GM21717 (cell line): ENCODE results near the gene SOX11.

Experiments
- ATAC-seq: cut with Tn5 transposase; IDR thresholded peaks from one replicate; pipeline ENCODE4 v1.9.1; 2021; ENCODE audit warnings: mild to moderate bottlenecking, moderate library complexity; ENCODE audit not compliant: unreplicated experiment

SOX11 gene

GRCh38 chr2:5722236-5722635 lies 30.1 kb downstream of the SOX11 start:
- ATAC-seq = no peak

DNA sequence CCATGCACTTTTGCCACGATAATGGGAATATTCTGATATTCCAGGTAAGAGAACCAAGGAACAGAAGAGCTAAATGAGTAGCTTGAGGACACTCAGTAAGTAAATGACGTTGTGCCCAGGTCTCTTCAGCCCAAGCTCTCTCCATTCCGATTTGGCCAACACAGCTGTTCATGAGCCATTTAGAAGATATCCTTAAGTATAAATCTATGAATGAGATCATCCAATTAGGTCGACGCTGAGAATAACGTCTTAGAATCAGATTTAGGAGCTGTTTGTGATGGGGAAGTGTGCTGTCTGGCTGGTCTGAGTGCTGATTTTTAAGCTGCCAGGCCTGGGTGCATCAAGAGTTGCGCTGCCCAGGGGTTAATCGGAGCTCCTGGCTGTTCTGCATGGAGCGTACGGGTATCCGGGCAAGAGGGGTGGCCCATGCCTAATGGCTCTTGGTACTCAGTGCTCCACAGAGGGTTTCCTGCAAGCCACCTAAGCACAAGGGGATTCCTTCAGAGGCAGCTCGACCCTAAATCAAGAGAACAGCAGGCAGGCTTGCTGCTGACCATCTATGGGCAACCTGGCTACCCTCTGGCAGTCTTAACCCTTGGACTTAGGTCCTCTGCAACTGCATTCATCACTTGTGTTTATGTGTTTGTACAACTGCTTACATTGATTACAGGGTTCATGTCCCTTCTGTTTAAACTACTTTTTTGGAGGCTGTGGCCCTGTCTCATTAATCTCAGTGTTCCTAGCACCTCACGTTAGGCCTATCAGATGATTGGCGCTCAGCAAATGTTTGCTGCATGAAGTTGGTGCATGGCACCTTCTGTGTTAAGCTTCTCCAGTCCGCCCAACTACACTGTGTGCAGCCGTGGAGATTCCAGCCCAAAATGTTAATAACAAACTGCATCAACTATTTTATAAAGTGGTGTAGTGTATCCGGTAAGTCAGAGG lies 31.9 kb downstream of the SOX11 start:
- ATAC-seq = no peak

- ATAC-seq = no peak
These were observed 32.9 kb downstream of the SOX11 start for GRCh38 chr2:5725072-5725471.

GRCh38 chr2:5725794-5726463 lies 33.7 kb downstream of the SOX11 start:
- no peak for ATAC-seq

DNA sequence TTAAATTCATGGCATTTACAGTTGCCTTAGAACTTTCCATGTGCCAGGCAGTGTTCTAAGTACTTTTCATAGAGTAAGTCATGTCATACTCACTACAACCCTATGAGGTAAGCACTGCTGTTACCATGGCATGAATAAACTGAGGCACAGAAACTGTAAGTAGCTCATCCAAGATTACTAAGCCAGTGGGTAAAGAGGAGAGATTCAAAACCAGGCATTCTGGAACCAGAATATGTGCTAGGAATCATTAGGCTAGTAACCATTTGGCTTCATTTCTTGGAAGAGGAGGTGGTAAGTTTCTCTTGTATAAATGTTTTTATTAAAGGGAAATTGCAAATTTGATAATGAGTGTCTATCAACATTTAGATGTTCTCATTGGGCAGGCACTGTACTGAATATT lies 35.1 kb downstream of the SOX11 start:
- ATAC-seq = no peak

GRCh38 chr2:5729416-5729815 lies 37.2 kb downstream of the SOX11 start:
- ATAC-seq = no peak

DNA sequence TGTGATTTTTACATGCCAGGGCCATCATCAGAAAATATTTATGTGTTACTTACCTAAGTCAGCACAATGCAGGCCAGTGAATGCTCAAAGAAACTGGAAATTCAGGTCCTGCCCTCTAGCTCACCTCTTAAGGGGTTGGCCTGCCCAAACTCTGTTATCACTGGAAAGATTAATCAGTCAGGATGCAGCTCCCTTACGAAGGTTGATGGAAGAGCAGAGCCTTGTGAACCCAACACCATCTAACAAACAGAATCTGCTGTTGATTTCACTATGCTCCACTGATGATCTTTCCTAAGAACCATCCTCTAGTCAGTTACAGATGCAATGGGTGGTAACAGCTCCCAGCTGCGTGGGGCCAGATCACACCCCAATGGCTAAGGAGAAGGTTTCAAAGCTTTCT lies 38.2 kb downstream of the SOX11 start:
- no peak for ATAC-seq

DNA sequence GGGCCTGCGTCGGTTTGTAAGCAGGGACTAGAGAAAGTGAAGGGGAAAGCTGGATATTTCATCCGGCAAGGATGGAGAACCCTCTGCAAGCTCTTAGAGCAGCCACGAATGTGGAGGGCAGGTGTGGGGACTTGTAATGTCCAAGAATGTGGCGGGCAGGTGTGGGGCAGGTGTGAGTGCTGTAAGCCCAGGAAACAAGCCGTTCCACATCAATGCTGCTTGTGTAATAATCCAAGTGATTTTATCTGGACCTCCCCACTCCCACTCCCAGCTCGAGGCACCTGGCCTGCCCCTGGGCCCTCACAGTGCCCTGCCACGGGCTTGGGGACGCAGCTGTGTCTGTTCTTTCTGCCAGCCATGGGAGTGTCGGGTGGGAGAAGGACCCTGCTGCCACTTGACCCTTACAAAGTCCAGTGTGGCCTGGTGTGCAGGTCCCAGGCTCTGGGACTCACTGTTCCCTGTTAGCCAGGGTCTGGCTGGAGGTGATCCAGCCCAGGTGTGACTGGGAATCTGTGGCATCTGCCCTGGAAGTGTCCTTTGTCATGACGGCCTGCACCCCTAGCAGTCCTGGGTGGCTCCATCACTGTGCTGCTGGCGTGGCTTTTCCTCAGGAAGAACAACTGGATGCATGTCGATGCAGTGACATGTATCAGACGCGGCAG lies 42.8 kb downstream of the SOX11 start:
- ATAC-seq = no peak

- ATAC-seq = no peak
These were observed 43.3 kb downstream of the SOX11 start for GRCh38 chr2:5735521-5735861.

- ATAC-seq = no peak
These were observed 43.9 kb downstream of the SOX11 start for GRCh38 chr2:5736050-5736449.

GRCh38 chr2:5736886-5737285 lies 44.7 kb downstream of the SOX11 start:
- no peak for ATAC-seq

- no peak for ATAC-seq
These were observed 47.9 kb downstream of the SOX11 start for GRCh38 chr2:5740053-5740452.

GRCh38 chr2:5740817-5741216 lies 48.6 kb downstream of the SOX11 start:
- no peak for ATAC-seq

DNA sequence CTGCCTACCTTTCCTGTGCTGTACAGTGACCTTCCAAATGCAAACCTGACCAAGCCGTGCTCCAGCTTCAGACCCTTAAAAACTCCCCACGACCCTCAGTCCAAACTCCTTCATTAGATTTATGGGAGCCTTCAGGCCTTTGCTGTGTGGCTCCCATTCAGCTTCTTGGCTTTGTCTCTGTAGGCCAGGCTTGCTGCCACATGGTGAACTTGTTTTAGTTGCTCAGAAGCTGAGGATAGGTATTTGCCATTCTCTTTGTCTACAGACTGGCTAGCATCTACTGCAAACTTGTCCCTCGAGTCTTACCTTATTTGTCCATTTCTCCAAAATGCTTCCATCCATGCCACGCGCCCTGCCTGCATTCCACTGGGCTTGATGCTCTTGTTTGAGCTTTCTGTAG lies 49.1 kb downstream of the SOX11 start:
- no peak for ATAC-seq

GRCh38 chr2:5742126-5742525 lies 49.9 kb downstream of the SOX11 start:
- no peak for ATAC-seq

GRCh38 chr2:5748391-5748790 lies 56.2 kb downstream of the SOX11 start:
- no peak for ATAC-seq

GRCh38 chr2:5748946-5749345 lies 56.8 kb downstream of the SOX11 start:
- ATAC-seq = no peak

GRCh38 chr2:5749347-5749746 lies 57.2 kb downstream of the SOX11 start:
- ATAC-seq = no peak
